HG03064 (cell line): Measurements from ENCODE around the gene CAMTA1.

Experiments
- ATAC-seq: cut with Tn5 transposase; IDR thresholded peaks from one replicate; pipeline ENCODE4 v1.9.1; 2021; ENCODE audit warnings: low read depth; ENCODE audit not compliant: unreplicated experiment

CAMTA1 gene

GRCh38 chr1:7551442-7551841, 766.2 kb downstream of the CAMTA1 start:
- no peak for ATAC-seq

GRCh38 chr1:7552402-7552801, 767.1 kb downstream of the CAMTA1 start:
- ATAC-seq = no peak

GRCh38 chr1:7553042-7553690, 767.9 kb downstream of the CAMTA1 start:
- no peak for ATAC-seq

GRCh38 chr1:7554385-7555235, 769.4 kb downstream of the CAMTA1 start:
- no peak for ATAC-seq

GRCh38 chr1:7555391-7556185, 770.3 kb downstream of the CAMTA1 start:
- no peak for ATAC-seq

GRCh38 chr1:7557301-7557891, 772.1 kb downstream of the CAMTA1 start:
- no peak for ATAC-seq

GRCh38 chr1:7558041-7558461, 772.8 kb downstream of the CAMTA1 start:
- no peak for ATAC-seq

- no peak for ATAC-seq
These were observed 773.2 kb downstream of the CAMTA1 start for GRCh38 chr1:7558481-7558880.

GRCh38 chr1:7558921-7559869, 773.9 kb downstream of the CAMTA1 start:
- no peak for ATAC-seq

GRCh38 chr1:7560128-7560527, 774.9 kb downstream of the CAMTA1 start:
- no peak for ATAC-seq

- ATAC-seq = no peak
These were observed 775.4 kb downstream of the CAMTA1 start for GRCh38 chr1:7560601-7561181.

GRCh38 chr1:7561331-7561921, 776.2 kb downstream of the CAMTA1 start:
- ATAC-seq = no peak

GRCh38 chr1:7561936-7562728, 776.9 kb downstream of the CAMTA1 start:
- no peak for ATAC-seq

GRCh38 chr1:7562729-7563605, 777.7 kb downstream of the CAMTA1 start:
- ATAC-seq = no peak

GRCh38 chr1:7564137-7564536, 778.9 kb downstream of the CAMTA1 start:
- ATAC-seq = no peak

GRCh38 chr1:7565099-7565750, 780.0 kb downstream of the CAMTA1 start:
- ATAC-seq = no peak
